ENCODE results near the gene TF.

Gene TF

DNA sequence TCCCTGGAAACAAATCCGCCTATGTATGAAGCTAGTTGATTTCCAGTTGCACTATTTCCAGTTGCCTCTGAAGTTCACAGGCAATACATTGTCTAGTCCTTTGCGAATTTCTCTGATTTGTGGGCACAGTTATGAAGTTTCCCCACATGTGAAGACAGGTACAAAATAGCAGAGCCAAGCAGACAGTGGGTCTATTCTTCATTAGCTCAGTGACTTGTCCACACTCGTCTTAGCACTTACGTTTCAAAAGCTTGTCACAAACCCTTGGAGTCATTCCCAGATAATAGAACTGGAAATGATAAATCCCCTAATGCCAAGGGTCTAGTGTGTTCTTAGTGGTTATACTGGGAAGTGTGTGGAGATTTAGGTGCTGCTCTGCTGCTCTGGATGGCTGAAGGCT, 73.9 kb downstream of the TF start:
- no peak for DNase-seq

DNA sequence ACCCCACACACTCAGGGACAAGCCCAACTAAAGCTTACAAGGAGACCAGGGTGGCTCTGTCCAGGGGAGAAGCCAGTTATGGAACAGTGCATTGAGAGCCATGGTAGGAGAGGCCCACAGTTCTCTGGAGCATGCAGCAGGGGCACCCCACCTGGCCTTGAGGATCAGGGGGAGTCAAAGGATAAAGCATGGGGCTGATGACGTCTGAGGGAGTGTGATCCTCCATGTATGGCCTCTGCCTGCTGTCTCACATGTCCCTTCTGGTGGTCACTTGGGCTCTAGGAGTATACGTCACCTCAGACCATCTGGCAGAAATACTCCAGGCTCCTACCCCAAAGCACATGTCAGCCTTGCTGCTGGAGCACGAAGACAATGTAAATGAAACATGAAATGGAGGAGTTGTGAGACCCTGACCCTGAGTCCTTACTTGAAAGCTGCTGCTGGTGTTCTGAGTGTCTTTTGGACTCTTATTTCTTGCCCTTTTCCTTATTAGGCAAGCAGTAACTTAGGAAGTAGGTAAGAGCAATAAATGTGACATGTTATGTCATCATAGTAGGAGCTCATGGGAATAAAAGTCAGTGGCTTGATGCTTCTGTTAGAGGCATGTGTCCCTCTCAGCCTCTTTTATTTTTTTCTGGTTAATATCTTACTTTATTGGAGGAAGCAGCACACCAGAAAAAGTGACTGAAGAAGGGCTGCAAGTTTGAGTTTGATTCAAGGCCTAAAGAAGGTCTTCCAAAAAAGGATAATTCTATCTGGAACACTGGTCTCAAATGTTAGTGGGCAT, 74.9 kb downstream of the TF start:
- no peak for DNase-seq

DNA sequence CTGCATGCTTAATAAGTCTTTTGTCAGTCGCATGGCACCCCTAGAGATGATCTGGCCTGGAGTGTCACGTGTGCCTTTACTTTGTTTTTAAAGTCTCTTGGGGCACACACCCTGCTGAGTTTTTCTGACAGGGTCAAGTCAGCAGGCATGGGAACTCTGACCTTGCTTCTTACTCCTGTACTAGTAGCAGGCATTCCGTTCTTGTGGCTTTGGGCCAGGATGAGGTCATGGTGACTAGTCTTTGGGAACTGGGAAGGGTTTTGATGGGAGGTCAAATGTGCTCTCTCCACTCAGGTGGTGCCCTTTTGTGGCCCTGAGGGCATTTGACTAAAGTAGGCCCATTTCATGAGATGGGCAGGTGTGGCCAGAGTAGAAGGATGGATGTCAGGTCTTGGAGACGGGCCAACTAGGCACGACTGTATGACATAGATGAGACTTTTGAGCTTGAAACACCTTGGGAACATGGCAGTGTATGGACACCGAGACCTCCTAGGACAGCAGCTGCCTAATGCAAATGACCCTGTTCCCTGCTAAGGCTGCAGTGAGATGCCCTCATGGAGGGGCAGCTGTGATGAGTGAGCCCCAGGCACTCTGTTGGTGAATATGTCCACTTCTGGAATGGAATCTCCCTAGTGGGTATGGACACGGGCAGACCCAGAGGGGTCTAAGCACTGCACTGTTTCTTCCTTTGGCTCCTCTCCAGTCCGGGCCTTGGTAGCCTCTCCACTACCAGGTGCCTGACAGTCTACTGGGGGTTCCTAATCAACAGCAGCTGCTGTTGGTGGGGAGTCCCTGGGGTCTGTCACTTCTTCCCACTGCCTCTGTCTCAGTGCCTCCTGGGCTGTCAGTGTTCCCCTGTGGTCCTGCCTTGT, 75.8 kb downstream of the TF start:
- DNase-seq: no peak

DNA sequence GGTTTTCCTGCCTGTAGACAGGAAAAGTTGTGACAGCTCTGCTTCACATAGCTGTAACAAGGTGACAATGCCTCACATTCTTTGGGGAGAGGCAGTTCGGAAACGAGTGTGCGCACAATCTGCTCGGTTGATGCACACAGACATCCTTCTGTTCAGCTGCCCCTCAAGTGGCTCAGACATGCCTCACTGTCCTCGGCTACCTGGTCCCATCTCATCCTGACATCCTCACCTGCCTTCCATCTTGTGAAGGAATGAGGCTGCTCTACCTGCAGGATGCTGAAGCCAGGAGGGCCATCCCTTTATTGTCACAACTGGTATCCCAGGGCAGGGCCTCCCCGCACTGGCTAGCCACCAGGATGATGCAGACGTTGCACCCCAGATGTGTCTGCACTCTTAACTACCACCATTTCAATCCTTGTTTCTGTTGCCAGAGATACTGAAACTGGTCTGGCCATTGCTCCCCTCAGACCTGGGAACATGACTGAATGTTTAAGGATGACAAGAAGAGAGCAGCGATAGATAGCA, 78.8 kb downstream of the TF start:
- DNase-seq: no peak

DNA sequence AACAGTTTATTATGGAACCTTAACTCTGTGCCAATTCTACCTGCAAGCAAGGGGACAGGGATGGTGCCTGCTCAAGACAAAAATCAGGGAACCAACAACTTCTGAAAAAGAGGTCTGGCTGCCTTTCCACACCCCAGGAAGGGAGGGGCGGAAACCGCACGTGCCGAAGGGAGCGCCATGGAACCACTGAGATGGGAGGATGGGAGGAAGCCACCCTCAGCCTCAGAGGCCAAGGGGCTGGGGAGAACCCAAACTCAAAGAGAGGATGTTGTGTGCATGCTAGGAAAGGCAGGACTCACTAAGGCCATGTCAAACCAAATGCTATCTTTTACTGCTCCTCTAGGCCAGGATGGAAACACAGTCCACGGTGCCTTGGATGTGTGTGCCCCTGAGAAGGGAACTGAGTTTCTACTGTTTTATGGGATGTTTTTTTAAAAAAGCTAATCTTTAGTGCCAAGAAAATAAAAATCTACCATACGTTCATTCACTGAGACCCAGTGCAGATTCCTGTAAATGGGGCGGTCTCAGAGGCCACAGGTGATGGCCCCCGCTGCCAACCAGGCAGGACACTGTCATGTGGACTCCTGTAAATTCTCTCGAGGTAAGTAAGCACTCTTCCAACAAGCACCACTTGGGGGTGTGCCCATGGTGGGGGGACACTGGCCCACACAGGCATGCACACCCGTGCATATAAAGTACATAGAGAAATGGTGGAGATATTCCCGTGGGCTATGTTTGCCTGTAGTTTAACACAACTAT, 80.0 kb downstream of the TF start:
- DNase-seq: no peak

DNA sequence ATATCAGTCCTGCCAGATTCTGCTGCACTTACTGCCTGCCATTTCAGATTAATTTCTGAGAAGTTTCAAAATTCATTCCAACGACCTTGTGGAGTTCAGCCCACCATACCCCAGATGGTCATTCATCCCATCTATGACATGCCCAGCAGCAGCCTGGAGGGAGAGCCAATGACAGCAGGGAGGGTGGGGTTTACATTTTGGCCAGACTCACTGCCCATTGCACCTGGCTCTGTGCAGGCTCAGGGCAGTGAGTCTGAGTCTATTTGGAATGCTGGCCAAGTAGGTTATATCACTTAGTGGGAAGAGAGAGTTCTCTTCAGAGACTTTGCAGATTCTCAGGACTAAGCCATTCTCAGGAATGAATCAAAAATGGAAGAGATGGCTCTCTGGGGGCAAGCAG, 80.9 kb downstream of the TF start:
- DNase-seq: no peak

DNA sequence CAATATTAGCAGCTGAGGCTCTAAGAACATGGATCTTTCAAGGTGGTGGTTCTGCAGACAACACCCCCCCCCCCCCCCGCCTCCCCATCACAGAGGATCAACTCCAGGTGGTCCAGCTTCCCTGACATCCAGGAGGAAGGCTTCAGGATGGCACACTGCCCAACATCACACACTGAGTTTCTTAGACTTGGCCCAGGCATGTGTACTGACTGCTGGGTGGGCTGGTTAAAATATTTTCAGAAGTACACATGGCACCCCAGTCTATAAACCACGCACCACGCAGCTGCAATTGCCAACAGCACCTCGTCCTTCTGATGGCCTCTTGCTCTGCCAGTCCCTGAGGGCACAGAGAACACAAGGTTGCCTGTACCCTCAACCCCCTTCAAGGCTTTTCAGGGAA, 81.5 kb downstream of the TF start:
- no peak for DNase-seq

DNA sequence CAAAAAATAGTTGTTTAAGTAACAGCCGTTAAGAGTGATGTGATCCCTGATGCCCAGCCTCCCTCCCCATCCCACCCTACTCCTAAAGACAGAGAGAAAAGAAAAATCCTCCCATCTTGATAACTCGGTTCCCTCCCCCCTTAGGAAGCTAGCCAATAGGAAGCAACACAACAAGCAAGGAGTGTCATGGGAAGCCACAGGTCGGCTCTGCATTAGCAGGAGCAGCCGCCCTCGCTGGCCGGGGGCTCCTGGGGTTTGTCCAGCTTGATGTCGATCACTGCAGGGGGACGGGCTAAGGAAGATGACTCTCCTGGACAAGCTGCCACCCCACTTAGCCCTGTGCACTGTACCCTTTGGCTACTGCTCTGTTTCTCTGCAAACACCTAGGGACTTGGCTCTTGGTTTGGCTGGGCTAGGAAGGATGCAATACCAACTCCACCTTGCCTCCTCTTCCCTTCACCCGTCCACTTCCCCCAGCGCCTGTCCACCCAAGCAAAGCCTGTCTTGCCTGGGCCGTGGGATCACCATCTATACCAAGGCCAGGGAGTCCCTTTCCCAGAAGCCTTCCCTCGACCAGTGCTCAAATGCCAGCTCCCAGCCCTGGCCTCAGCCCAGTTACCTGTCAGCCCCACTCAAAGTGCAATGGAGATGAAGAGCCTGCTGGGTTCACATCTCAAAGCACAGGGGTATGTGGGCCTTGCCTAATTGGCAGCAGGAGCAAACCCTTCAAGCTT, 82.5 kb downstream of the TF start:
- no peak for DNase-seq

DNA sequence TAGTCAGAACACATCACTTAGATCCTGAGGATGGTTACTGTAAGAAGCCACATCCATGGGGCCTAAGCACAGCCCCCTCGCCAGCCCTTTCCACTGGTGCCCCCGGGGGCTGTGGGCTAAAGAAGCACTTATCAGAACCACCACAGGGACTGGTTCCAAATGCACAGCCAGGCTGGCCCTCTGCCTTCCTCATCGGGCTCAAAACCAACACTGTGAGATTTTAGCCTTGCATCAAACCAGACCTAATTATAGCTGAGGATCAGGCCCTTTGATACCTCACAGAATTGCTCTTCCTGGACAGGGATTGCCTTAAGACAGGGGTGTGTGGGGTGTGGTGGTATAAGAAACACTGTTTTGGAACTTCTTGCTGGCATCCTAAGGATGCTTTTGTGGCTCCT, 83.1 kb downstream of the TF start:
- DNase-seq: no peak

DNA sequence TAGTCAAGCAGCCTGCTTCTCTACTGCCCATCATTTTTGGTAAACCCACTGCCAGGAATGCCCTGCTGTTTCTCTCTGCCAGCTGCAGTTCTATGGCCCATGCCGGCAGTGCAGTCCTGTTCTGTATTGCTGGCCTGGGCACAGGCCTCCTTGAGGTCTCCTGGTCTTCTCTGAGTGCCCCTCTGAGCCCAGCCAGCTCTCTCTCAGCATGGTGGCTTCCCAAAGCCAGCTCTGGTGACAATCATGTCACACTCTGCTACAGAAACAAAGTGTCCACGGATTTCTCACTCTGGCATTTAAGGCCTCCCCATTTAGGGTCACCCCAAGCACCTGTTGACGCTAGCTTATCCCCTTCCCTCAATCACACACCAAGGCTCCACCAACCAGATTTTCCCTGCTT, 83.9 kb downstream of the TF start:
- no peak for DNase-seq

DNA sequence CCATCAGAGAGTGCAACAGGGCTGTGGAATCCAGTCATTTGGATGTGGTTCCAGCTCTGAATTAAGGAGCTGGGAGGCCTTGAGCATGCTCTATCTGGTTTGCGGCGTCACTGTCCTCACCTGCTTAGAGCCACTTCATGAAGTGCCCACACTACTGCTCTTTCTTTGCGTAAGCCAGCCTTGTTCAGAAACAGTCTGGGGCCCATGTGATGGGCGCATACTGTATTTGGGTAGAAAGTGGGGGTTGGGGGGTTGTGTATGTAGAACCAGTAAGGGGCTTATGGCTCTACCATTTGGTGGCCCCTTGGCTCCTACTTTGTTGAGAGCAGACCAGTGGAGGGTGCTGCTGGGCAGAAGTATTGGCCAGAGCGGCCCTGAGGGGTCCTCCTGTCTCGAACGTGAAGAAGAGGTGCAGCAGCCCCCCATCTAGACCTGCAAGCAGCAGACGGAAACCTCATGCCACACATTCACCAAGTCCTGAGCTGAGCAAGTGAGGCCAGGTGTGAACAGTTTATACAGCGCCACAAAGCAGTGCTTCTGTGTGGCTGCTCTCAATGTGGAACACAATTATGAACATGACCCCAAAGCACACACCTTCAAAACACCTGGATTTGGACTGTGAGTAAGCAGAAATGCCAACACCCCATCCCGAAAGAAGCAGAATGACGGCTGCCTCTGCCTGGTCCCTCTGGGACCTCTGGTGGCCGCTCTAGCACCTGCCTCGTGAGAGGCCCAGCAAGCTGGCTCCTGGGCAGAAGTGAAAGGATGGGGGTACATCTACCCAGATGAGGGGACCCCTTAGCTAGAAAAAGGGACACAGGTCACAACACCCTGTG, 86.0 kb downstream of the TF start:
- DNase-seq: no peak

DNA sequence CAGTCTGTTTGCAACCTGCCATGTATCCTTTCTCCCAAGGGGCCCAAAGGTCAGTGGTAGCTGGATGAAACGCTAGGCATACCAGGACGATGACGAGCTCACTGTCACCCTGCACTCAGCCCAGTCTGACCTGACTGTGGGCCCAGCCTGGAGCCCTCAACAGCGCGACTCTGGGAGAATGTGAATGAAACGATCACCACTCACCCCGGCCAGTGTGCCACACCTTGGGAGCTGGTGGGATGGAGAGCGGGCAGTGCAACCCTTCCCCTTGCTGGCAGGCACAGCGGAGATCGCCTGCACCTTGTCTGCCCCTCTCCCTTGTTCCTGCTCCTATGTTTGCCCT, 86.6 kb downstream of the TF start:
- no peak for DNase-seq

DNA sequence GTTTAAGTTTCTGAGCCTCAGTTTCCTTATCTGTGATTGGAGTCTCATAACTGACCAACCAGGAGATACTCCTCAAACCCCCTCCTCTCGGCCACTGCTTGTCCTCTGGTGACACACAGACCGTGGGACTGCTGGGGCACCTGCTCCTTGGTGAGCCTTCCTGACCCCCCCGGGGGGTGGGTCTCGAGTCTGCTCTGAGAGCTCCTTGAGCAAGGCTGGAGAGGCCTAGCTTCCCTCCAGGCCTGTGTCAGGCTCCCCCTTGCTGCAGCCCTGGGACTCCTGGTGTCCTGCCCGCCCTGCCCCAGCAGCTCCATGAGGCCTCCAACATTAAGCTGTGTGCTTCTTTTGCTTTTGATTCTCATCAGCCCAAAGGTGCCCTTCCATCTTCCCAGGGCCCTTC, 87.1 kb downstream of the TF start:
- no peak for DNase-seq

DNA sequence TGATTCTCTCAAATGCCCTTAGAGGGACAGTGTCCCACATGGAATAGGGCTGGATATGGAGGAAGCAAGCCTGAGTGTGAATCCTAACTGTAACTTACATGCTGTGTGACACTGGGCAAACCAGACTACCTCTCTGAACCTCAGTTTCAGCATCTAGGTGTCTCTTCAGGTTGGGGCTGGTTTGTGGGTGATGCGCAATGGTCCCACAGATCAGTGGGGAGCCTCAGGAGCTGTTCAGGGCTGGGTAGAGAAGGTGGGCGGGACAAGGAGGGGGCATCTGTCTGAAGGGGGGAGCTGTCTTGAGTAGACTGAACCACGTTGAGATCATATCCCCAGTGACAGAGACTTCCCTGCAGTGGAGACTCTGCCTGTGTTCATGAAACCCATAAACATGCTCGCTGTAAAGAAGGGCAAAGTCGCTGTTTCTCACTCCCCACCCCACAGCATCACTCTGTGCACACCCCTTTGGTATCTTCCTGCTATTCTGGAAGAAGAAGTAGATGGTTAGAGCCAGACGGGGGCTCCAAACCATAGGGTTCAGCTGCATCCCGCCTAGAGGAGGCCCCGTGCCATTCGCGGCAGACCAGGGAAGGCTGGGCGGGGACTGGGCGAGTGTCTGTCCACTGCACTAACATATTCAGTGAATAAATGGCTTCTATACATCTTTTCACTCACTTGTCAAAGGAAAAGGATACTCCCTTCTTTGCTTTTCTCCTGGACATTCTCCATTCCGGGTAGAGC, 87.9 kb downstream of the TF start:
- no peak for DNase-seq

DNA sequence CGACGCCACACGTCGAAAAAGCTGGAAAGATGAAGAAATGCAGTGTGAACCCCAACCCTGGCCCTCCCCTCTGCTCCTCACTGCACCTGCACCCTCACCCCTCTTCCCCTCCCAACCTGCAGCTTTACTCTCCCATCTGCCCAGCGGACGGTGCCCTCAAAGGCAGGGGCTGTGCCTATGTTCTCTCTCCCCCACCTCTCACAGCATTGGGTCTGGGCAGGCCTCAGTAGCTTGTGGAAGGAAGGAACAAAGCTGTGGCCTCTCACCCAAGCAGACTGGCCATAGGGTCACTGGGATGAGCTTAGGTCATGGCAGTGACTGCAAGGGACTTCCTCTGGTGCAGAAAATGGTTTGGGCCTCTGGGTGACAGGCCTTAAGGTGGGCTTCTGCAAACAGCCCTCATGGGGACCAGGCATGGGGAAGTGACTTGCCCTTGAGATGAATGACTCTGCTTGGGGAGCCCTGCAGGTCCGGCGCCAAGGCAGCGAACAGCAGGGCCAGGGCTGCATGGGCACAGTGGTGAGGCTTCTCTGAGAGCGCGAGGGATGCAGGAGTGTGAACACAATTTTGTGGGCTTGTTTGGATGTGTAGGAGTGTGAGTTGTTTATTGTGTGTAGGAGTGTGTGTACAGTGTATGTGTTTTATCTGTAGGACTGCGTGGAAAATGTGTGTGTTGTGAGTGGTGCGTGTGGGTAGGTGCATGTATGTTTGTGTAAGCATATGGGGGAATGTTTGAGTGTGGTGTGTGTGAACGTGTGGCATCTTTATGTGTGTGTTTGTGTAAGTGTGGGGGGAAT, 88.6 kb downstream of the TF start:
- DNase-seq: no peak

DNA sequence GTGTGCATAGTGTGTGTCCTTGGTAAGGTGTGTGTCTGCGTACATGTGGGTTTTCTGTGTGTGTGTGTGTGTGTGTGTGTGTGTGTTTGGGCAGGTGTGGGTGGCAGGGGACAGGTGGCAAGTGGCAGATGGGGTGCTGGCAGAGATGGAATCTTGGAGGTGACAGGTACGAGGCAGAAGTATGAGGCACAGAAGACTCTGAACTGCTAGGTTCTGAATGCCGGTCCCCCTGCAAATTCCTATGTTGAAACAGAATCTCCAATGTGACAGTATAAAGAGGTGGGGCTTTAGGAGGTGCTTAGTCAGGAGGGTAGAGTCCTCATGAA, 89.2 kb downstream of the TF start:
- no peak for DNase-seq

DNA sequence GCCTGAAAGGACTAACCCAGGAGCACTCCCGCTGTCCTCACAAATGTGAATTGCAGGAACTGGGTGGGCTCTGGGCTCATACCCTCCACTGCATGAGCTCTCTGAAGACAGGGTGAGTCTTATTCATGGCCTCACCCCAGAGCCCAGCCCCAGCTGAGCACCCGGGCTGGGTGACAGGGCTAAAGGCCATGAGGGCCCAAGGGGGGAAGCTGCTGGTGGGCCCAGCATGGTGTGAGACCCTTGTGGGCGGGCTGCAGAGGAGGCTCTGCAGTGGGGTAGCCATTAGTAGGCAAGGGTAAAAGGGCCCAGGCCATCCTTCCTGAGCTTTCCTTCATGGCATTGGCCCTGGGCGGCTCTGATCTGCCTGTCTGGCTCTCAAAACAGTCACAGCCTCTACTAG, 89.8 kb downstream of the TF start:
- no peak for DNase-seq

DNA sequence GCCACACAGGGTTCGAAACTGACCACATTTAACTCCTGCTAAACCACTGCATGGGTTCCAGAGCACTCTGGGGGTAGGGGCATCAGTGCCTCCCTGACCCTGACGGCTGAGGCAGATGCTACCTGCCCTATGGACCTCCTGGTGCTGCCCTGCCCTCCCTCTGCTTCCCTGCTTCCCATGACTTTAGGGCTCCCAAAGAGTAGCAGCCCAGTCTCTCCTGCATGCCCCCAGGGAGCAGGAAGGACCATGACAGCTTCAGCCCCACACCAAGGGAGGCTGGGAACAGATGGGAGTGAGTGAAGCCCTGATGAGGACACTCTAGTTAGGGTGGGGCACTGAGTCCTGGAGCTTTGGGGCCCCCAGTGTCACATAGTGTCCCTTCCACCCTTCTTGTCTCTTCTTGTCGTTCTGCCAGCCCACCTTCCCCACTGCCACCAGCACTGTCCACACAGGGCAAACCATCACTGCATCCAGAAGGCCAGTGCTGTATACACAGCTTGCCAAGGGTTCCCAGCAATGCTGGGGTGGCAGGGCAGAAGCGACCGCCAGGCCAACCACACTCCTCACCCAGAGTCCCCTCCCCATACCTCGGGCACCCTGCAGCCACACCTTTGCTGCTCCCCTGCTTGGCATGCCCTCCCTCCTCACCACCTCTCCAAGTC, 90.4 kb downstream of the TF start:
- DNase-seq: no peak

DNA sequence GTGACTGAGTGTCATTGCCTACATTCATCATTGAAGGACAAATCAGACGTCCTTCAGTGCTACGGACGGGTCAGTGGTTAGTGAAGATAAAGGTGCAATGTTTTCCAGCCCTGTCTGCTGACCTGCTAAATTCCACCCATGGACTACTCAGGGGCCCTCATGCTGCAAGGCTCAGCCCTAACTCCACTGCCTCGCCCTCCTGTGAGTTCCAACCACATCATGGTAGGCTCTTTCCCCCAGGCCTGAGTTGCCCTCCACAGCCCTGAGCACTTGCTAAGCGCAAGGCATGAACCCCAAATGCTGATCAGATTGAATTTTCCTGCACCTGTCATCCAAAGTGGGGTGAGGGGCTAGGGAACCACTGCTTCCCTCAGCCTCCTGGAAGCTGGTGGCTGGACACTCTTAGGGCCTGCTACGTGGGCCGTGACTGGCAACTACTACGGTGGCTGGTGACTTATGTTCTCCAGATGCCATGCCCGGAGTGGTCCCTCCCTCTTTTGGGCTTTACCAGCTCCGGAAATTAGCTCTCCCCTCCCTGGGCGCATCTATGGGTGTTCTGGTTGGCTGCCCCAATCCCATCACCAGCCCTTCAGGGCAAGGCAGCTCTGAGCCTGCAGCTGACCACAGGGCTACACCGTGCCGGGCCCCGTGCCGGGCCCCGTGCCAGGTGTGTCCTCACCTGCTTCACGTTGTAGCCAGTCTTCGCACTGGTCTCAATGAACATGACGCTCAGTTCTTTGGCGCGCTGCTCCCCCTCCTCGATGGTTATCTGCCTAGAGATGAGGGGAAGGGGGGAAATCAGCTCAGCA, 91.5 kb downstream of the TF start:
- no peak for DNase-seq
